Breast epithelium (tissue), 3 donors: ENCODE measurements around the gene MINDY2.
A peak's percentile ranks its signal among the peaks of the same experiment; 100 is the strongest.

ENCODE experiments used
- CTCF ChIP-seq, 3 donors: fragments of 450-650 bp; IDR thresholded peaks; one replicate each; pipeline ENCODE4 v1.5.1; 2016 to 2017; ENCODE audit warnings: antibody characterized with exemption in 3 of 3, mild to moderate bottlenecking in 3 of 3, moderate library complexity in 3 of 3
- POLR2A ChIP-seq: fragments of 450-650 bp; IDR thresholded peaks from one replicate; pipeline ENCODE4 v1.6.1; 2016; ENCODE audit warnings: antibody characterized with exemption, mild to moderate bottlenecking, moderate library complexity
- POLR2AphosphoS5 ChIP-seq, 3 donors: sonication (generic); formaldehyde crosslinking; IDR thresholded peaks; one replicate each; pipeline ENCODE4 v1.6.1; 2017; ENCODE audit warnings: antibody characterized with exemption in 3 of 3

DNA sequence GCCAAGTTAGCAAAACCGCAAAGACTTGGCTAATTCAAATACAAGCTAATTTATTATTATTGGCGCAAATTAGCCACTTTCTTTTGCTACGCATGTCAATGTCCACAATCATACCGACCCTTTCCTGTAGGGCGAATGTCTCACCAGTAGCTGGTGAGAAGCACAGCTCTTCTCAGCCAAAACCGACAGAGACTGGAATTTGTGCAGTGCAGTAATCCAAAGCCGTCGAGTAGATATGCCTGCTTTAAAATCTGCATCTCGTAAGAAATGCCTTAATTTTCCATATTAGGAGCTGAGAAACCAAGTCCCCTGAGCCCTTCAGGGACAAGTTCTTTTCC, 614 bp upstream of the MINDY2 start:
- TF ChIP-seq CTCF (IDR thresholded peaks at IDR 0.05) (peak; percentile 5 to 57 (median 41)), POLR2A (no peak), POLR2AphosphoS5 (IDR thresholded peaks at IDR 0.05) (no peak)
